SK-N-SH (cell line): ENCODE results near the gene IPMK. TPM values are rescaled to one million over a fixed set of nuclear protein-coding genes. Genes with fewer than 3 reads are reported as not detected.
A peak's percentile ranks its signal among the peaks of the same experiment; 100 is the strongest.

Source experiments
- CTCF ChIA-PET: fragments of 300-600, 350-600 bp; formaldehyde crosslinking; extraction: SDS; loops from one replicate; lab custom pipeline; 2021; lab: Yijun Ruan, JAX
- POLR2A ChIA-PET: fragments of 350-600 bp; sonication (Branson Sonifier 250); formaldehyde crosslinking; extraction: SDS; loops from one replicate; lab custom pipeline; 2020; ENCODE audit warnings: antibody characterized with exemption, inconsistent platforms; lab: Yijun Ruan, JAX
- DNase-seq: peaks from one replicate; pipeline ENCODE4 v3.0.0; 2012
- H2AFZ ChIP-seq: fragments of 200-600 bp; sonication (generic); 2 replicates; pipeline ENCODE4 v1.8.1; 2016; ENCODE audit warnings: antibody characterized with exemption, mild to moderate bottlenecking, low read depth
- H3F3A ChIP-seq: fragments of 200-600 bp; sonication (generic); replicated peaks from 2 replicates; pipeline ENCODE3; 2016; ENCODE audit warnings: antibody characterized with exemption, mild to moderate bottlenecking; ENCODE audit not compliant: insufficient read depth
- H3K27ac ChIP-seq, 2 experiments: fragments of 200-500 bp in 1 of 2; fragments of 200-600 bp in 1 of 2; sonication (Bioruptor generic) in 1 of 2; sonication (generic), shearing (Covaris generic) in 1 of 2; 2 replicates each; pipeline versions ENCODE4 v1.5.1 to v1.6.1; 2014 to 2016; ENCODE audit warnings: low read depth in 2 of 2, inconsistent platforms in 1 of 2, low read length in 1 of 2, mild to moderate bottlenecking in 1 of 2, mixed read lengths in 1 of 2
- H3K27me3 ChIP-seq: fragments of 200-600 bp; sonication (generic), shearing (Covaris generic); 2 replicates; pipeline ENCODE4 v1.6.1; 2016; ENCODE audit warnings: mixed run types; ENCODE audit not compliant: insufficient read depth
- H3K36me3 ChIP-seq, 2 experiments: fragments of 200-500 bp in 1 of 2; fragments of 200-600 bp in 1 of 2; sonication (Bioruptor generic) in 1 of 2; sonication (generic) in 1 of 2; replicated peaks in 1 of 2; 2 replicates each; pipeline versions ENCODE3 to v1.5.1; 2014 to 2016; ENCODE audit warnings: low read length in 1 of 2, mild to moderate bottlenecking in 1 of 2; ENCODE audit not compliant: insufficient read depth in 2 of 2, control insufficient read depth in 1 of 2
- H3K4me1 ChIP-seq, 2 experiments: fragments of 200-500 bp in 1 of 2; fragments of 200-600 bp in 1 of 2; sonication (Bioruptor generic) in 1 of 2; sonication (generic), shearing (Covaris generic) in 1 of 2; 2 replicates each; pipeline versions ENCODE4 v1.5.1 to v1.6.1; 2014 to 2016; ENCODE audit warnings: low read depth in 1 of 2, low read length in 1 of 2, mixed run types in 1 of 2; ENCODE audit not compliant: insufficient read depth in 2 of 2, control insufficient read depth in 1 of 2
- H3K4me2 ChIP-seq: fragments of 200-600 bp; sonication (generic), shearing (Covaris generic); 2 replicates; pipeline ENCODE4 v1.6.1; 2017; ENCODE audit warnings: mixed run types
- H3K4me3 ChIP-seq, 2 experiments: fragments of 200-500 bp in 1 of 2; fragments of 200-600 bp in 1 of 2; sonication (Bioruptor generic) in 1 of 2; sonication (generic), shearing (Covaris generic) in 1 of 2; 2 replicates each; pipeline versions ENCODE4 v1.5.1 to v1.8.1; 2014 to 2016; ENCODE audit warnings: low read depth in 2 of 2, inconsistent platforms in 1 of 2, low read length in 1 of 2, mild to moderate bottlenecking in 1 of 2, mixed read lengths in 1 of 2, moderate library complexity in 1 of 2
- H3K79me2 ChIP-seq: fragments of 200-600 bp; sonication (generic); 2 replicates; pipeline ENCODE4 v1.8.1; 2017; ENCODE audit warnings: mild to moderate bottlenecking; ENCODE audit not compliant: insufficient read depth
- H3K9ac ChIP-seq: fragments of 200-600 bp; sonication (generic); 2 replicates; pipeline ENCODE4 v1.6.1; 2017; ENCODE audit warnings: mixed run types
- H3K9me2 ChIP-seq: fragments of 200-600 bp; sonication (generic); 2 replicates; pipeline ENCODE4 v1.6.1; 2017; ENCODE audit warnings: mixed run types
- H3K9me3 ChIP-seq: fragments of 200-600 bp; sonication (generic); 2 replicates; pipeline ENCODE4 v1.6.1; 2017; ENCODE audit warnings: mixed run types, mild to moderate bottlenecking, moderate library complexity
- H4K20me1 ChIP-seq: fragments of 200-600 bp; sonication (generic); 2 replicates; pipeline ENCODE4 v1.6.1; 2017; ENCODE audit warnings: mild to moderate bottlenecking, mixed run types; ENCODE audit not compliant: insufficient read depth
- ELF1 ChIP-seq: IDR thresholded peaks from 2 replicates; pipeline ENCODE4 v1.4.0; 2012
- EZH2phosphoT487 ChIP-seq: fragments of 200-600 bp; sonication (generic); IDR thresholded peaks from 2 replicates; pipeline ENCODE4 v1.6.1; 2017; ENCODE audit warnings: low read depth, mixed run types, mild to moderate bottlenecking, antibody characterized with exemption, moderate library complexity, borderline replicate concordance
- FOSL2 ChIP-seq: IDR thresholded peaks from 2 replicates; pipeline ENCODE4 v1.4.0; 2012; ENCODE audit warnings: low read depth, mild to moderate bottlenecking, moderate library complexity, borderline replicate concordance
- FOXJ3 ChIP-seq: sonication (generic); formaldehyde crosslinking; IDR thresholded peaks from 2 replicates; pipeline ENCODE4 v1.5.1; 2020; ENCODE audit warnings: mild to moderate bottlenecking, missing genetic modification reagents
- MXI1 ChIP-seq: IDR thresholded peaks from 2 replicates; pipeline ENCODE4 v1.6.1; 2012; ENCODE audit warnings: mild to moderate bottlenecking, low read depth, low read length, improper control_type of control experiment
- NRF1 ChIP-seq: IDR thresholded peaks from 2 replicates; pipeline ENCODE4 v1.6.1; 2012; ENCODE audit warnings: low read depth, mild to moderate bottlenecking, low read length
- RAD21 ChIP-seq: IDR thresholded peaks from 2 replicates; pipeline ENCODE4 v1.6.1; 2012; ENCODE audit warnings: mild to moderate bottlenecking, low read length
- SMC3 ChIP-seq: IDR thresholded peaks from 2 replicates; pipeline ENCODE4 v1.6.1; 2012; ENCODE audit warnings: low read depth, low read length, improper control_type of control experiment
- TCF12 ChIP-seq: IDR thresholded peaks from 2 replicates; pipeline ENCODE4 v1.4.0; 2012
- YY1 ChIP-seq: IDR thresholded peaks from 2 replicates; pipeline ENCODE4 v1.4.0; 2012; ENCODE audit warnings: low read depth, mild to moderate bottlenecking
- WGBS: methylation state at CpG from one replicate; pipeline ENCODE4 v1.1.6; 2017; ENCODE audit warnings: low lambda C conversion rate; 5-methylcytosine and 5-hydroxymethylcytosine counted together
- polyA plus RNA-seq, 3 experiments: library from polyadenylated mRNA; depleted of rRNA; stranded (reverse); fragments of >200 nt; gene quantifications; 2 replicates each; pipeline ENCODE4 v1.2.3, GENCODE V29; 2012
- TF ChIP-seq, protein P1 (sequence below): IDR thresholded peaks from 2 replicates; pipeline ENCODE4 v1.4.0; 2012; ENCODE audit warnings: low read depth, borderline replicate concordance
- TF ChIP-seq, protein P2 (sequence below): fragments of 200-600 bp; sonication (generic); IDR thresholded peaks from 2 replicates; pipeline ENCODE4 v1.6.1; 2017; ENCODE audit warnings: antibody characterized with exemption, mild to moderate bottlenecking, moderate library complexity
- TF ChIP-seq, protein P3 (sequence below): IDR thresholded peaks from 2 replicates; pipeline ENCODE4 v1.4.0; 2012; ENCODE audit warnings: low read depth, borderline replicate concordance

IPMK gene
- polyA plus RNA-seq, 1 of the 3 experiments (the other 2 are of a cell fraction) = 0.71 TPM

DNA sequence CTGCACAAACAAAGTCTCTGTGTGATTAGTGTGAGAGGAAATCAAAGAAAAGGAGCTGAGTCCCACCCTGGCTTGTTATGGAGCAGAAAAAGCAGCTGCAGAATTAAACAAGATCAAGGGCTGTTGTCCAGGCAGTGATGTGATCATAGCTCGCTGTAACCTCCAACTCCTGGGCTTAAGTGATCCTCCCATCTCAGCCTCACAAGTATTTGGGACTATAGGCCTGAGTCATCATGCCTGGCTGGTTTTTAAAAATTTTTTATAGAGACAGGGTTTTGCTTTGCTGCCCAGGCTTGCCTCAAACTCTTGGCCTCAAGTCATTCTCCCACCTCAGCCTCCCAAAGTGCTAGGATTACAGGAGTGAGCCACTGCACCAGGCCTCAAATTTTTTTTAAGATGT is 88.9 kb downstream of the IPMK start:
- no peak for DNase-seq
- Histone ChIP-seq H3K9ac (no peak overlapping the region), H3K79me2 (no peaks in the 10 kb centered on the region), H4K20me1 (no peaks in the 10 kb centered on the region), H3K27me3 (no peaks in the 10 kb centered on the region), H3K9me3 (no peaks in the 10 kb centered on the region), H3K36me3 (no peaks in the 10 kb centered on the region), H3K4me3 (no peak overlapping the region), H2AFZ (no peak overlapping the region), H3K4me2 (no peak overlapping the region), H3F3A (no peaks in the 10 kb centered on the region), H3K9me2 (no peaks in the 10 kb centered on the region), H3K27ac (no peak overlapping the region), H3K4me1 (no peaks in the 10 kb centered on the region)
- CTCF ChIA-PET = interaction anchor here (1.1 to 7.4 kb wide), 16 partner anchors 9 to 172 kb away, joined by 3 to 200 read pairs (median 7); no protein-coding TSS in a partner anchor
- POLR2A ChIA-PET = no interaction called here
- TF ChIP-seq FOSL2 = no peak
- TF ChIP-seq, protein P1, sequence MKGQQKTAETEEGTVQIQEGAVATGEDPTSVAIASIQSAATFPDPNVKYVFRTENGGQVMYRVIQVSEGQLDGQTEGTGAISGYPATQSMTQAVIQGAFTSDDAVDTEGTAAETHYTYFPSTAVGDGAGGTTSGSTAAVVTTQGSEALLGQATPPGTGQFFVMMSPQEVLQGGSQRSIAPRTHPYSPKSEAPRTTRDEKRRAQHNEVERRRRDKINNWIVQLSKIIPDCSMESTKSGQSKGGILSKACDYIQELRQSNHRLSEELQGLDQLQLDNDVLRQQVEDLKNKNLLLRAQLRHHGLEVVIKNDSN = no peak
- no peak for TF ChIP-seq TCF12
- TF ChIP-seq EZH2phosphoT487 = no peak
- no peak for TF ChIP-seq NRF1
- TF ChIP-seq FOXJ3 (CRISPR knock-in tag) = no peak
- TF ChIP-seq YY1 = no peak
- WGBS = 30% methylated on average over 1 of the region's 1 CpG

DNA sequence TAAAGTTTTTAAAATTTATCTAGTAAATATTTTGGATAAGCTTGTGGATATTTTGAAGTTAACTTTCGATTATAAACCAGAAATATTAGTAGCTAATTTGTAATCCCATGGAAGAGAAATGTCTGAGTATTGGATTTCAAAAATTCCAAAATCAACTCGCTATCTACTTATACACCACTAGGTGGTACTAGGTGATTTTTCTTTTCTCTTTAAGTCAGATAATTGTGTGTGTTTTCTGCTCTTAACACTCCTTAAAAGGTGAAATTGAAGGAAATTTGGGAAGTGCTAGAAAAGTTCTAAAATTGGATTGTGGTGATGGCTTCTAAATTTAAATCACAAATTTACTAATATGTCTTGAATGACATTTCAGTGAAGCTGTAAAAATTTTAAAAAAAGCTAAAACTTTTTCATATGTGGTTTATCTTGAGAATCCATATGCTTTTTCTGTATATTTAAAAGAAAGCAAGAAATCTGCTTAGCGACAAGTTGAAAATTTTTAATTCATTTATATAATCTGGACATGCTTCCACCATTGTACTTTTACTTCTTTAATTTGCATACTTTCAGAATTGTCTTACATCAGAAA is 90.2 kb downstream of the IPMK start:
- Histone ChIP-seq H3K27ac (no peak overlapping the region), H4K20me1 (no peaks in the 10 kb centered on the region), H3F3A (no peaks in the 10 kb centered on the region), H3K4me2 (no peak overlapping the region), H3K9me2 (no peaks in the 10 kb centered on the region), H3K9me3 (no peaks in the 10 kb centered on the region), H3K27me3 (no peaks in the 10 kb centered on the region), H3K9ac (no peak overlapping the region), H3K79me2 (no peaks in the 10 kb centered on the region), H3K36me3 (no peaks in the 10 kb centered on the region), H2AFZ (no peak overlapping the region), H3K4me3 (no peak overlapping the region; a peak in 1 of 4 replicates), H3K4me1 (no peaks in the 10 kb centered on the region; a peak in 1 of 4 replicates)
- ChIA-PET CTCF (interaction anchor here (0.6 to 7.4 kb wide), 44 partner anchors 8 to 293 kb away, joined by 3 to 200 read pairs (median 4); partner anchors contain the start of genes CISD1 and IPMK), POLR2A (no interaction called here)
- WGBS = 9% methylated on average over 3 of the region's 3 CpGs
- peak; percentile 23 for DNase-seq
- TF ChIP-seq, protein P2, sequence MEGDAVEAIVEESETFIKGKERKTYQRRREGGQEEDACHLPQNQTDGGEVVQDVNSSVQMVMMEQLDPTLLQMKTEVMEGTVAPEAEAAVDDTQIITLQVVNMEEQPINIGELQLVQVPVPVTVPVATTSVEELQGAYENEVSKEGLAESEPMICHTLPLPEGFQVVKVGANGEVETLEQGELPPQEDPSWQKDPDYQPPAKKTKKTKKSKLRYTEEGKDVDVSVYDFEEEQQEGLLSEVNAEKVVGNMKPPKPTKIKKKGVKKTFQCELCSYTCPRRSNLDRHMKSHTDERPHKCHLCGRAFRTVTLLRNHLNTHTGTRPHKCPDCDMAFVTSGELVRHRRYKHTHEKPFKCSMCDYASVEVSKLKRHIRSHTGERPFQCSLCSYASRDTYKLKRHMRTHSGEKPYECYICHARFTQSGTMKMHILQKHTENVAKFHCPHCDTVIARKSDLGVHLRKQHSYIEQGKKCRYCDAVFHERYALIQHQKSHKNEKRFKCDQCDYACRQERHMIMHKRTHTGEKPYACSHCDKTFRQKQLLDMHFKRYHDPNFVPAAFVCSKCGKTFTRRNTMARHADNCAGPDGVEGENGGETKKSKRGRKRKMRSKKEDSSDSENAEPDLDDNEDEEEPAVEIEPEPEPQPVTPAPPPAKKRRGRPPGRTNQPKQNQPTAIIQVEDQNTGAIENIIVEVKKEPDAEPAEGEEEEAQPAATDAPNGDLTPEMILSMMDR = peak; percentile 79
- TF ChIP-seq RAD21 (peak; percentile 84), ELF1 (no peak), MXI1 (no peak), SMC3 (peak; percentile 59)
- TF ChIP-seq, protein P3, sequence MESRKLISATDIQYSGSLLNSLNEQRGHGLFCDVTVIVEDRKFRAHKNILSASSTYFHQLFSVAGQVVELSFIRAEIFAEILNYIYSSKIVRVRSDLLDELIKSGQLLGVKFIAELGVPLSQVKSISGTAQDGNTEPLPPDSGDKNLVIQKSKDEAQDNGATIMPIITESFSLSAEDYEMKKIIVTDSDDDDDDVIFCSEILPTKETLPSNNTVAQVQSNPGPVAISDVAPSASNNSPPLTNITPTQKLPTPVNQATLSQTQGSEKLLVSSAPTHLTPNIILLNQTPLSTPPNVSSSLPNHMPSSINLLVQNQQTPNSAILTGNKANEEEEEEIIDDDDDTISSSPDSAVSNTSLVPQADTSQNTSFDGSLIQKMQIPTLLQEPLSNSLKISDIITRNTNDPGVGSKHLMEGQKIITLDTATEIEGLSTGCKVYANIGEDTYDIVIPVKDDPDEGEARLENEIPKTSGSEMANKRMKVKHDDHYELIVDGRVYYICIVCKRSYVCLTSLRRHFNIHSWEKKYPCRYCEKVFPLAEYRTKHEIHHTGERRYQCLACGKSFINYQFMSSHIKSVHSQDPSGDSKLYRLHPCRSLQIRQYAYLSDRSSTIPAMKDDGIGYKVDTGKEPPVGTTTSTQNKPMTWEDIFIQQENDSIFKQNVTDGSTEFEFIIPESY = no peak
